Large intestine (tissue), 3 donors: Measurements from ENCODE around the gene TACSTD2. TPM values are rescaled to one million over a fixed set of nuclear protein-coding genes. Genes with fewer than 3 reads are reported as not detected.
"Not testable (repeated sequence)": the region's sequence is repeated elsewhere in the genome, so short reads cannot be mapped to it uniquely, and the experiment has no call there.

ENCODE experiments used
- DNase-seq, 2 donors: peaks; one replicate each; pipeline versions ENCODE4 v3.0.0 to v3.0.0-alpha.2; 2013
- H3K27ac ChIP-seq: one replicate; pipeline ENCODE4 v1.5.1; 2013; ENCODE audit warnings: low read length
- H3K27me3 ChIP-seq: 2 replicates; pipeline ENCODE4 v1.6.1; 2013; ENCODE audit warnings: low read length; ENCODE audit not compliant: control insufficient read depth, insufficient read depth
- H3K36me3 ChIP-seq: 2 replicates; pipeline ENCODE4 v1.6.1; 2013; ENCODE audit warnings: low read length; ENCODE audit not compliant: control insufficient read depth, insufficient read depth
- H3K4me1 ChIP-seq: one replicate; pipeline ENCODE4 v1.6.1; 2013; ENCODE audit warnings: low read length; ENCODE audit not compliant: control insufficient read depth, insufficient read depth
- H3K4me3 ChIP-seq: one replicate; pipeline ENCODE4 v1.5.1; 2013; ENCODE audit warnings: low read length
- H3K9me3 ChIP-seq: one replicate; pipeline ENCODE4 v1.6.1; 2013; ENCODE audit warnings: mild to moderate bottlenecking, low read depth, low read length, moderate library complexity; ENCODE audit not compliant: control insufficient read depth
- WGBS: methylation state at CpG from one replicate; pipeline ENCODE4 v1.1.5; 2013; ENCODE audit warnings: low lambda C conversion rate; ENCODE audit not compliant: insufficient coverage; 5-methylcytosine and 5-hydroxymethylcytosine counted together
- polyA plus RNA-seq: library from polyadenylated mRNA; unstranded; fragments of 120-200 nt; gene quantifications from one replicate; pipeline ENCODE4 v1.2.1, GENCODE V29; 2013

TACSTD2 gene
- polyA plus RNA-seq, 1 donor: 2.6 TPM

GRCh38 chr1:58611861-58612385 is 34.9 kb upstream of the TACSTD2 start:
- no peaks in the 10 kb centered on the region for H3K4me1 ChIP-seq
- DNase-seq: no peak
- no CpG with 5 or more reads among the region's 2 CpGs for WGBS
- H3K36me3 ChIP-seq: no peaks in the 10 kb centered on the region
- H3K27ac ChIP-seq: no peak overlapping the region
- no peaks in the 10 kb centered on the region for H3K27me3 ChIP-seq
- peaks cover 8% of the 10 kb centered on the region for H3K9me3 ChIP-seq
- H3K4me3 ChIP-seq: no peak overlapping the region

GRCh38 chr1:58608945-58609344 is 31.9 kb upstream of the TACSTD2 start:
- Histone ChIP-seq H3K36me3 (no peaks in the 10 kb centered on the region), H3K4me3 (no peak overlapping the region), H3K27me3 (no peaks in the 10 kb centered on the region), H3K27ac (no peak overlapping the region), H3K9me3 (peaks cover 8% of the 10 kb centered on the region), H3K4me1 (no peaks in the 10 kb centered on the region)
- no CpG with 5 or more reads among the region's 2 CpGs for WGBS
- no peak for DNase-seq

DNA sequence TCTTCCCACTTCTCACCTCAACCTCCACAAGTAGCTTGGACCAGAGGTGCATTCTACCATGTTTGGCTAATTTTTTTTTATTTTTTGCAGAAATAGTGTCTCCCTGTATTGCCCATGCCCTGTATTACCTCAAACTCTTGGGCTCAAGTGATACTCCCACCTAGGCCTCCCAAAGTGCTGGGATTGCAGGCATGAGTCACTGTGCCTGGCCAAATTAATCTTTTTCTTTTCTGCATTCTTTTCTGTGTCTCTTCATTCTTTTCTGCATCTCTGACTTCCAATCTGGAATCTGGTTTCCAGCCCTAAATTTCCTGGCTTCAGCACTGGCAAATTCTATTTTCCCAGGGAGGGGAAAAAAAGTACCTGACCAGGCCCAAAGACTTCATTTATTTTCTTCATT is 31.2 kb upstream of the TACSTD2 start:
- H3K9me3 ChIP-seq: peaks cover 8% of the 10 kb centered on the region
- H3K27ac ChIP-seq: no peak overlapping the region
- no peak overlapping the region for H3K4me3 ChIP-seq
- no peaks in the 10 kb centered on the region for H3K4me1 ChIP-seq
- H3K27me3 ChIP-seq: no peaks in the 10 kb centered on the region
- H3K36me3 ChIP-seq: no peaks in the 10 kb centered on the region
- no peak for DNase-seq

GRCh38 chr1:58607391-58607790 is 30.3 kb upstream of the TACSTD2 start:
- H3K27me3 ChIP-seq: no peaks in the 10 kb centered on the region
- no peak for DNase-seq
- no peak overlapping the region for H3K4me3 ChIP-seq
- peaks cover 5% of the 10 kb centered on the region for H3K9me3 ChIP-seq
- no peak overlapping the region for H3K27ac ChIP-seq
- H3K36me3 ChIP-seq: no peaks in the 10 kb centered on the region
- H3K4me1 ChIP-seq: no peaks in the 10 kb centered on the region
- no CpG with 5 or more reads among the region's 3 CpGs for WGBS

DNA sequence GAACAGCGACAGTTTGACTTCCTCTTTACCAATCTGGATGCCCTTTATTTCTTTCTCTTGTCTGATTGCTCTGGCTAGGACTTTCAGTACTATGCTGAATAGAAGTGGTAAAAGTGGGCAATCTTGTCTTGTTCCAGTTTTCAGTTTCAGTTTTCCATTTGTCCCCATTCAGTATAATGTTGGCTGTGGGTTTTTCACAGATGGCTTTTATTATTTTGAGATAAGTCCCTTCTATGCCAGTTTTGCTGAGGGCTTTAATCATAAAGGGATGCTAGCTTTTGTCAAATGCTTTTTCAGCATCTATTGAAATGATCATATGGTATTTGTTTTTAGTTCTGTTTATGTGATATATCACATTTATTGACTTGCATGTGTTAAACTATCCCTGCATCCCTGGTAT is 24.9 kb upstream of the TACSTD2 start:
- not testable (repeated sequence) for DNase-seq, H3K9me3 ChIP-seq, H3K4me1 ChIP-seq, H3K27me3 ChIP-seq, H3K27ac ChIP-seq, H3K4me3 ChIP-seq, H3K36me3 ChIP-seq
- WGBS: 100% methylated on average over 1 of the region's 1 CpG

GRCh38 chr1:58597996-58598395 is 20.9 kb upstream of the TACSTD2 start:
- H3K27me3 ChIP-seq: no peaks in the 10 kb centered on the region
- no peaks in the 10 kb centered on the region for H3K9me3 ChIP-seq
- no peaks in the 10 kb centered on the region for H3K4me1 ChIP-seq
- H3K36me3 ChIP-seq: no peaks in the 10 kb centered on the region
- WGBS: no CpG with 5 or more reads among the region's 6 CpGs
- no peak for DNase-seq
- H3K4me3 ChIP-seq: no peak overlapping the region
- no peak overlapping the region for H3K27ac ChIP-seq

GRCh38 chr1:58597076-58597475 is 20.0 kb upstream of the TACSTD2 start:
- no CpG with 5 or more reads among the region's 9 CpGs for WGBS
- no peaks in the 10 kb centered on the region for H3K27me3 ChIP-seq
- no peak overlapping the region for H3K4me3 ChIP-seq
- no peaks in the 10 kb centered on the region for H3K36me3 ChIP-seq
- no peaks in the 10 kb centered on the region for H3K4me1 ChIP-seq
- no peak overlapping the region for H3K27ac ChIP-seq
- no peaks in the 10 kb centered on the region for H3K9me3 ChIP-seq
- DNase-seq: no peak

DNA sequence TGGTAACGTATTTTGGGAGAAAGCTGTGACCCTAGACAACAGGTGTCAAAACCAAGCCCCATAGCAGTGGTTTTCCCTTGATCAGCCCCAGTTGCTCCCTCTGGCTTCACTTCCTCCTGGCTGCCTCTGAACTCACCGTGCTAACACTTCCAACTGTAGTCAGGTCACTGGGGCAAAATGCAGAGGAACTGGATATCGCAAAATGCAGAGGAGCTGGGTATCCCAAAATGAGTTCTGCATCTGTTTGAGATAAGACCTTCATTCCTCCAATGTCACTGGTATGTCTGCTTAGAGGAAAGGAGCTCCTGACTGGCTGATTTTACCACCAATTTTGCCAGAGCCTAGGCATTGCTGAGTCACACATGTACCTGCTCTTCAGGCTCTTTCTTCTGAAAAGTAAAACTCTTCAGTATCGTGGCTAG is 19.6 kb upstream of the TACSTD2 start:
- no peaks in the 10 kb centered on the region for H3K9me3 ChIP-seq
- WGBS: 100% methylated on average over 2 of the region's 4 CpGs
- H3K4me1 ChIP-seq: no peaks in the 10 kb centered on the region
- no peaks in the 10 kb centered on the region for H3K36me3 ChIP-seq
- no peak overlapping the region for H3K27ac ChIP-seq
- no peak overlapping the region for H3K4me3 ChIP-seq
- H3K27me3 ChIP-seq: no peaks in the 10 kb centered on the region
- DNase-seq: no peak

GRCh38 chr1:58594546-58594945 is 17.5 kb upstream of the TACSTD2 start:
- Histone ChIP-seq H3K36me3 (no peaks in the 10 kb centered on the region), H3K27ac (no peak overlapping the region), H3K27me3 (no peaks in the 10 kb centered on the region), H3K4me3 (no peak overlapping the region), H3K9me3 (no peaks in the 10 kb centered on the region), H3K4me1 (no peaks in the 10 kb centered on the region)
- no CpG with 5 or more reads among the region's 1 CpG for WGBS
- no peak for DNase-seq

- no peak for DNase-seq
- Histone ChIP-seq H3K4me1 (no peaks in the 10 kb centered on the region), H3K4me3 (no peak overlapping the region), H3K27ac (no peak overlapping the region), H3K27me3 (no peaks in the 10 kb centered on the region), H3K36me3 (no peaks in the 10 kb centered on the region), H3K9me3 (no peaks in the 10 kb centered on the region)
- WGBS: 100% methylated on average over 1 of the region's 5 CpGs
Observed at GRCh38 chr1:58592522-58593134, 15.6 kb upstream of the TACSTD2 start.

- H3K27me3 ChIP-seq: no peaks in the 10 kb centered on the region
- no peaks in the 10 kb centered on the region for H3K36me3 ChIP-seq
- WGBS: 100% methylated on average over 1 of the region's 1 CpG
- no peaks in the 10 kb centered on the region for H3K9me3 ChIP-seq
- H3K27ac ChIP-seq: no peak overlapping the region
- no peaks in the 10 kb centered on the region for H3K4me1 ChIP-seq
- no peak for DNase-seq
- no peak overlapping the region for H3K4me3 ChIP-seq
Observed at GRCh38 chr1:58591806-58592205, 14.8 kb upstream of the TACSTD2 start.
